NB4 (cell line): ENCODE data around the gene BCAS3.

Source experiments
- MYC ChIP-seq: IDR thresholded peaks from 2 replicates; pipeline ENCODE4 v1.6.1; 2011; ENCODE audit warnings: low read depth, low read length
- POLR2A ChIP-seq: IDR thresholded peaks from 2 replicates; pipeline ENCODE4 v1.6.1; 2011; ENCODE audit warnings: mild to moderate bottlenecking; ENCODE audit not compliant: insufficient read length; ENCODE audit errors: extremely low read depth
- TF ChIP-seq, protein P1 (sequence below): IDR thresholded peaks from one replicate; pipeline ENCODE4 v1.5.1; 2012; ENCODE audit warnings: low read depth, low read length

DNA sequence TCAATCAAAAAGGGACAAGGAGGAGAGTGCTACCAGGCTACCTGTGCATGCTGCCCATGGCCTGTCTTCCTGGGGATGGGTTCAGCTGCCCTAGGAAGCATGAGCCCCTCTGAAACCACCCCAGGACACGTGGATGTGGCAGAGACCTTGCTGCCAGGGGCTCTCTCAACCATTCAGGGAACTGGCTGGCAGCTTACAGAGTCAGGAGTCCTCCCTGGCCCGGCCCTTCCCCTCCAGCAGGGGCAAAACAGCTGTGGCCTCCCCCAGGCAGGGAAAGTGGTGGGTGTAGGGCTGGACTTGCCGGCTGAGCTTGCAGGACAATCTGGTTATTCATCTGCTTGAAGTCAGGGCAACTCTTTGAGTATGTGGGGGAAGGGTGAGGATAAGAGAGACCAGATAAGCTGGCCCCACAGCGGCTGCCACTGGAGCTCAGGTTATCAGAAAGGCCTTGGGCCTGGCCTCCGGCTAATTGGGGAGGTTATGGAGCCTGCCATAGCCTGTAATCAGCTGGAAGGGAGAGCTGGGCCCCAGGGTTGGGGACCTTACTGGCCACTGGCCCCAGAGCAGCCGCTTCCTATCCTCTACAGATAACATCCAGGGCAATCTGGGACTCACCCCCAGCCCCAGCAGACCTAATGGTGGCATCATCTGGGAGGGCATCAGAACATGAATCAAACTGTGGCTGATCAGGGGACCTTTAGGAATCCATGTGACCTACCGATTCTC, 716.4 kb downstream of the BCAS3 start:
- TF ChIP-seq POLR2A (no peak), MYC (no peak)
- TF ChIP-seq, protein P1, sequence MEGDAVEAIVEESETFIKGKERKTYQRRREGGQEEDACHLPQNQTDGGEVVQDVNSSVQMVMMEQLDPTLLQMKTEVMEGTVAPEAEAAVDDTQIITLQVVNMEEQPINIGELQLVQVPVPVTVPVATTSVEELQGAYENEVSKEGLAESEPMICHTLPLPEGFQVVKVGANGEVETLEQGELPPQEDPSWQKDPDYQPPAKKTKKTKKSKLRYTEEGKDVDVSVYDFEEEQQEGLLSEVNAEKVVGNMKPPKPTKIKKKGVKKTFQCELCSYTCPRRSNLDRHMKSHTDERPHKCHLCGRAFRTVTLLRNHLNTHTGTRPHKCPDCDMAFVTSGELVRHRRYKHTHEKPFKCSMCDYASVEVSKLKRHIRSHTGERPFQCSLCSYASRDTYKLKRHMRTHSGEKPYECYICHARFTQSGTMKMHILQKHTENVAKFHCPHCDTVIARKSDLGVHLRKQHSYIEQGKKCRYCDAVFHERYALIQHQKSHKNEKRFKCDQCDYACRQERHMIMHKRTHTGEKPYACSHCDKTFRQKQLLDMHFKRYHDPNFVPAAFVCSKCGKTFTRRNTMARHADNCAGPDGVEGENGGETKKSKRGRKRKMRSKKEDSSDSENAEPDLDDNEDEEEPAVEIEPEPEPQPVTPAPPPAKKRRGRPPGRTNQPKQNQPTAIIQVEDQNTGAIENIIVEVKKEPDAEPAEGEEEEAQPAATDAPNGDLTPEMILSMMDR = no peak
